ENCODE results near the gene MRTFB.

Gene MRTFB

GRCh38 chr16:14307059-14307526 lies 236.0 kb downstream of the MRTFB start:
- H3K4me3 ChIP-seq (ENCODE audit: low read length) = peak overlapping the region; percentile 20
- TF ChIP-seq CTCF (conservative IDR thresholded peaks at IDR 0.05; ENCODE audit: low read length) = no peak
- DNase-seq (ENCODE audit: low read depth) = no peak

GRCh38 chr16:14307527-14308367 lies 236.6 kb downstream of the MRTFB start:
- DNase-seq (ENCODE audit: low read depth) = peak; percentile 61
- H3K4me3 ChIP-seq (ENCODE audit: low read length) = peak overlapping the region; percentile 37
- TF ChIP-seq CTCF (conservative IDR thresholded peaks at IDR 0.05; ENCODE audit: low read length) = no peak

- DNase-seq (ENCODE audit: low read depth) = no peak
- H3K4me3 ChIP-seq (ENCODE audit: low read length) = peak overlapping the region; percentile 41
- no peak for TF ChIP-seq CTCF (conservative IDR thresholded peaks at IDR 0.05; ENCODE audit: low read length)
These were observed 237.2 kb downstream of the MRTFB start for GRCh38 chr16:14308368-14308723.

GRCh38 chr16:14309001-14309886 lies 238.1 kb downstream of the MRTFB start:
- peak; percentile 63 for DNase-seq (ENCODE audit: low read depth)
- peak overlapping the region; percentile 41 for H3K4me3 ChIP-seq (ENCODE audit: low read length)
- peak; percentile 42 for TF ChIP-seq CTCF (conservative IDR thresholded peaks at IDR 0.05; ENCODE audit: low read length)

- H3K4me3 ChIP-seq (ENCODE audit: low read length) = peak overlapping the region; percentile 41
- TF ChIP-seq CTCF (conservative IDR thresholded peaks at IDR 0.05; ENCODE audit: low read length) = no peak
- DNase-seq (ENCODE audit: low read depth) = peak; percentile 80
These were observed 238.8 kb downstream of the MRTFB start for GRCh38 chr16:14309906-14310305.

GRCh38 chr16:14310519-14310991 lies 239.4 kb downstream of the MRTFB start:
- peak; percentile 29 for TF ChIP-seq CTCF (conservative IDR thresholded peaks at IDR 0.05; ENCODE audit: low read length)
- H3K4me3 ChIP-seq (ENCODE audit: low read length) = peak overlapping the region; percentile 22
- peak; percentile 68 for DNase-seq (ENCODE audit: low read depth)
